ENCODE results near the gene RAD21L1. TPM values are rescaled to one million over a fixed set of nuclear protein-coding genes. Genes with fewer than 3 reads are reported as not detected.

RAD21L1 gene
- total and polyA plus RNA-seq, 11 donors: not detected

DNA sequence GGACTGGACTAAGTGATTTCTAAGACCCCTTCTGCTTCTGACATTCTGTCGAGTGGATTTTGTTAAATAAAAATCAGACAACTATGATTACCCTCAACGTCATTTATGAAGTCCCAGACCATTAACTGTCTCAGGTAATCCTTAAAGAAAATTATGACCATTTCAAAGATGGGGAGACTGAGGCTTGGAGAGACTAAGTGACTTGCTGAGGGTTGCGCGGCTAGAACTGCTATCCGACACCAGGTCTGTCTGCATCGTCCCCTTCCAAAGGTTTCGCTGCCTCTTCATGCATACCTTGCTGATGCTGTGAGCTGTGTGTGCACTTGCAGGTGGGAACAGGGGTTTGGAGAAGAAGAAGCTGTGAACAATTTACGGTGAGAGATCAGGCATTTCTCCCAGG is 43.4 kb downstream of the RAD21L1 start:
- peaks cover 0 to 3% (median 0%) of the 10 kb centered on the region in 9 donors for H3K27me3 ChIP-seq

DNA sequence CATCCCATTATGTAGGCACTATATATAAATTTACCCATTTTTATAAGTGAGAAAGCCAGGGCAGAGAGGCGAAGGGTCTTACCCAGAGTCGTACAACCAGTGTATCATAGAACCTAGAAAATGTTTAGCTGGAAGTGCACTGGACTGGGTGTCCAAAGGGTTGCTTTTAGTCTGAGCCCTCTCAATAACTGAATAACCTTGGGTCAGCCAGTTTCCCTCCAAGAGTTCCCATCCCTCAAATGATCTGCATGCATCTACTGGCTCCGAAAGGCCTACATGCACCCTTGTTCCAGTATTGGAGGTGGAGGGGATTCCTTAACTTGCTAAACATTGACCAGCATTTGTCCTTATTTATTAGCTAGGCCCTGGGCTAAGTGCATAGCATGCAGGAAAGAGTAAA is 44.0 kb downstream of the RAD21L1 start:
- intact Hi-C loops (cut with DNase I): no loop called here
- WGBS, 4 donors: 92 to 100% (median 96%) methylated on average over 3 of the region's 3 CpGs
- H3K27me3 ChIP-seq: peaks cover 0 to 3% (median 0%) of the 10 kb centered on the region in 9 donors
- H3K36me3 ChIP-seq: peaks cover 0 to 3% (median 0%) of the 10 kb centered on the region in 9 donors
- no peaks in the 10 kb centered on the region for H3K9me3 ChIP-seq
- TF ChIP-seq POLR2A (IDR thresholded peaks at IDR 0.05): no peak
- TF ChIP-seq, protein P1, sequence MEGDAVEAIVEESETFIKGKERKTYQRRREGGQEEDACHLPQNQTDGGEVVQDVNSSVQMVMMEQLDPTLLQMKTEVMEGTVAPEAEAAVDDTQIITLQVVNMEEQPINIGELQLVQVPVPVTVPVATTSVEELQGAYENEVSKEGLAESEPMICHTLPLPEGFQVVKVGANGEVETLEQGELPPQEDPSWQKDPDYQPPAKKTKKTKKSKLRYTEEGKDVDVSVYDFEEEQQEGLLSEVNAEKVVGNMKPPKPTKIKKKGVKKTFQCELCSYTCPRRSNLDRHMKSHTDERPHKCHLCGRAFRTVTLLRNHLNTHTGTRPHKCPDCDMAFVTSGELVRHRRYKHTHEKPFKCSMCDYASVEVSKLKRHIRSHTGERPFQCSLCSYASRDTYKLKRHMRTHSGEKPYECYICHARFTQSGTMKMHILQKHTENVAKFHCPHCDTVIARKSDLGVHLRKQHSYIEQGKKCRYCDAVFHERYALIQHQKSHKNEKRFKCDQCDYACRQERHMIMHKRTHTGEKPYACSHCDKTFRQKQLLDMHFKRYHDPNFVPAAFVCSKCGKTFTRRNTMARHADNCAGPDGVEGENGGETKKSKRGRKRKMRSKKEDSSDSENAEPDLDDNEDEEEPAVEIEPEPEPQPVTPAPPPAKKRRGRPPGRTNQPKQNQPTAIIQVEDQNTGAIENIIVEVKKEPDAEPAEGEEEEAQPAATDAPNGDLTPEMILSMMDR (IDR thresholded peaks at IDR 0.05): no peak
- H3K4me1 ChIP-seq: peaks cover 0 to 28% (median 18%) of the 10 kb centered on the region in 12 donors
- no peak overlapping the region for H3K4me3 ChIP-seq
- ATAC-seq (no peak), DNase-seq (no peak)
- no peak overlapping the region for H3K27ac ChIP-seq

More for the DNA sequence above, 43.4 kb downstream of the RAD21L1 start:
- Histone ChIP-seq H3K4me1 (peaks cover 0 to 28% (median 18%) of the 10 kb centered on the region in 12 donors), H3K27ac (no peak overlapping the region), H3K36me3 (peaks cover 0 to 3% (median 0%) of the 10 kb centered on the region in 9 donors), H3K4me3 (no peak overlapping the region), H3K9me3 (no peaks in the 10 kb centered on the region)
- 89 to 98% (median 96%) methylated on average over 8 of the region's 8 CpGs for WGBS, 4 donors
- TF ChIP-seq, protein P1 (IDR thresholded peaks at IDR 0.05): no peak
- no peak for TF ChIP-seq POLR2A (IDR thresholded peaks at IDR 0.05)
- ATAC-seq (no peak), DNase-seq (no peak)
- intact Hi-C loops (cut with DNase I): no loop called here

DNA sequence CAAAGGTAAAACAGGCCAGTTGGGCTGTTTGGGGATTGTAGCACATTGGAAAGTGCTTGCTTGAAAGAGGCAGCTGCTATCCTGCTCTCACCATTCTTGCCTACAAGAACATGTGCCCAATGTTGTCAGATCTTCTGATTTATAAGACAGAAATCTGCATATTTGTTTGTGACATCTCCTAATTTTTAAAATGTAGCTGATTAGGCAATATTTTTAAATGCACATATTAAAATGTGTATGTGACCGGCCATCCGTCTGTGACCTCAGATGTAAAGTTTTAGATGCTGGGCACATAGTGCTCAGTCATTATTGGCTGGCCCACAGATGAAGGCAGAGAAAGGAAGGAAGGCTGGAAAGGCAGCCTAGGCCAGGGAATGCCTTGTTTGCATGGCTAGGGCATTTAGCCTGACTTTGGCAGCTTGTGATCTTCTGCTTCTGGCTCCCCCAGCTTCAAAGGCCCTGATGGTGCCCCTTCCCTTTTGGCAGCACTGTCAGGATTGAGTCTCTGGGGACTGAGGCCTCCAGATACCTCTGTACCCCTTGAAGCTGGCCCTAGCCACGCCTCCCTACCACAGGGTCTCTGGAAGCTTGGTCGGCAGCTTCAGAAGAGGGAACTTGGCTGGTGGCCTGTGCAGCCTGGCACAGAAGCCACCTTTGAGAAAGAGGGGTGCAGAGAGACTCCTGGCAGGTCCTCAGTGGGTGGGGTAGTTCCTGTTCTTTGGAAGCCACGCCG is 46.7 kb downstream of the RAD21L1 start:
- no peak for ATAC-seq
- Histone ChIP-seq H3K27me3 (no peaks in the 10 kb centered on the region), H3K9me3 (no peaks in the 10 kb centered on the region), H3K36me3 (peaks cover 0 to 3% (median 0%) of the 10 kb centered on the region in 9 donors), H3K4me3 (no peak overlapping the region), H3K4me1 (peaks cover 0 to 13% (median 6%) of the 10 kb centered on the region in 12 donors), H3K27ac (no peak overlapping the region)
- TF ChIP-seq, protein P1 (IDR thresholded peaks at IDR 0.05): no peak
- TF ChIP-seq POLR2A (IDR thresholded peaks at IDR 0.05): no peak
- intact Hi-C loops (cut with DNase I): no loop called here
- WGBS, 4 donors: 79 to 98% (median 83%) methylated on average over 3 to 6 of the region's 6 CpGs
- no peak for DNase-seq

DNA sequence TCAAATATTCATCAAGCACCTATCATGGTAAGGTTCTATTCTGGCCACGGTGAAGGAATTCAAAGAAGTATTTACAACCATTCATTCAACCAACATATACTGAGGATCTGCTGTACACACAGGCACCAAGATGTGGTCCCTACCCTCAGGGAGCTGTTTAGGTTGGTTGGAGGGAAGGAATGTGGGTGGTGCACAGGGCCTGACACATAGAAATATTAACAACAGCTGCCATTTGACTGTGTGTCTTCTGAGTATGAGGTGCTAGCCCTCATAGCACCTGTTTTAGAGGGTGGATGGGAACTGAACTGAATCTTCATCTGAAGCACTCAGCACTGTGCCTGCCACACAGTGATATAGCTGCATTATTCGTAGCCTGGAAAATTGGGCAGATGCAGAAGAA is 47.5 kb downstream of the RAD21L1 start:
- H3K27ac ChIP-seq: no peak overlapping the region
- DNase-seq: no peak
- no peak for ATAC-seq
- no peak for TF ChIP-seq POLR2A (IDR thresholded peaks at IDR 0.05)
- TF ChIP-seq, protein P1 (IDR thresholded peaks at IDR 0.05): no peak
- WGBS, 4 donors: 91 to 98% (median 92%) methylated on average over 2 of the region's 2 CpGs
- H3K27me3 ChIP-seq: no peaks in the 10 kb centered on the region
- intact Hi-C loops (cut with DNase I): no loop called here
- no peaks in the 10 kb centered on the region for H3K9me3 ChIP-seq
- H3K36me3 ChIP-seq: peaks cover 0 to 3% (median 0%) of the 10 kb centered on the region in 9 donors
- H3K4me3 ChIP-seq: no peak overlapping the region
- peaks cover 0 to 8% (median 0%) of the 10 kb centered on the region in 12 donors for H3K4me1 ChIP-seq
